GM18907 (cell line): Measurements from ENCODE around the gene C10orf90.

Experiments used
- ATAC-seq: cut with Tn5 transposase; IDR thresholded peaks from one replicate; pipeline ENCODE4 v1.9.1; 2021; ENCODE audit warnings: mild to moderate bottlenecking, moderate library complexity; ENCODE audit not compliant: unreplicated experiment

C10orf90 gene

GRCh38 chr10:126469692-126470091, 200.8 kb downstream of the C10orf90 start:
- no peak for ATAC-seq

DNA sequence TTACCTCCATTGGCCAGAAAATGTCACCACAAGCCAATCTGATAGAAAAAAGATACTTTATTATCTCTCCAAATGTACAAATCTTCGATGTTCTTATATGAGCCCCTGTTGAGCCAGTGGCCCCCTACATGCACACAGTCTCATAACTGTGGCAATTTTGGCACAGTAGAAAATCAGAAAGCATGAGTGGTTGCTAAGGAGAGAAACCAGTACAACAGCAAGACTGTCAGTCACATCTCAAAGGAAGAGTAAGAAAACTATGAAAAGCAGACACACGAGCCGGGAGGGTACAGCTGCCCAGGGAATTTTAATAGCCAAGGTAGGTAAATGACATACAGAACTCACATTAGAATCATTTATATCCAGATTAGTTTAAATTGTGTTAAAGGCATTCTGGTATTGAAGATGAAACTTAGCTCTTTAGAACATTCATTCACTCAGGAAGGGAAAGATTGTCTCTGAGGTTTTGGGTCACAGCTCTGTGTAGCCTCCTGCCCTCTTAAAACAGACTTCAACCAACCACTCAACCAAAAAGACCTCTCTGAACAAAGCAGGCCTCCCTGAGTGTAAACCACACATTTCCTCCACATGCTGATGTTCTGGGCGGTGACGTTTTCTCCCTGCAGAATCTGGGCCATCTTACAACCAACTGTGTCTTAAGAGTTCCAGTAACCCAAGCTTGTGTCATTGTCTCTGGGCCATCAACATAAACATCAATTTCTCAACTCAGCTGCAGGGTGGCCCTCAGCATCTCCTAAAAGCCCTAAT, 201.4 kb downstream of the C10orf90 start:
- ATAC-seq: peak; percentile 51

GRCh38 chr10:126468467-126468866, 202.0 kb downstream of the C10orf90 start:
- ATAC-seq: no peak

- ATAC-seq: no peak
Measured at GRCh38 chr10:126465771-126466170, 204.7 kb downstream of the C10orf90 start.

- ATAC-seq: no peak
Measured at GRCh38 chr10:126463286-126463685, 207.2 kb downstream of the C10orf90 start.

GRCh38 chr10:126461289-126461940, 209.1 kb downstream of the C10orf90 start:
- no peak for ATAC-seq

DNA sequence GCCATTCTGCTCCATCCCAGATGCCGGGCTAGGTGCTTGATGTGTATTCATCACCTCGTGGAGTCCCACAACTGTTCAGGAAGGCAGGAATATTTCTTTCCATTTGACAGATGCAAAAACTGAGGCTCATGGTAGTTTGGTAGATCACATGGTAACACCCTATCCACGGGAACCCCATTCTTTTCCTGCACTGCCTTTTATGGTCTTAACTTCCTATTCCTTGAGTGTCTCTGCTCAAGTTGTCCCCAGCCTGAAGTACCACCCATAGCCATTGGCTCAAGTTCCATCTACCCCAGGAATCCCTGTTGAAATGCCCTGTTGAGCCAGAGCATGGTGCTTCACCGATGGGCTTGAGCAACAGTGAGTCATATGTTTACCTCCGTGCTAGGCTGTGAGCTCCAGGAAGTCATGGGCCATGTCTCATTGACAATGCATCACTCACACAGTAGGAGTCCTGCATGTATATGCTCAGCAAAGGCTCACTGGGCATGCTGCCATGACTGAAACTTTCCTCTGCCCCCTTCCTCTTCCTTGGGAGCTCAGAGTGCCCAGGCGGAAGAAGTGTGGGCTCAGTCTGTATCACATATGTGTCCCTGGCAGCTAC, 210.5 kb downstream of the C10orf90 start:
- ATAC-seq: no peak

DNA sequence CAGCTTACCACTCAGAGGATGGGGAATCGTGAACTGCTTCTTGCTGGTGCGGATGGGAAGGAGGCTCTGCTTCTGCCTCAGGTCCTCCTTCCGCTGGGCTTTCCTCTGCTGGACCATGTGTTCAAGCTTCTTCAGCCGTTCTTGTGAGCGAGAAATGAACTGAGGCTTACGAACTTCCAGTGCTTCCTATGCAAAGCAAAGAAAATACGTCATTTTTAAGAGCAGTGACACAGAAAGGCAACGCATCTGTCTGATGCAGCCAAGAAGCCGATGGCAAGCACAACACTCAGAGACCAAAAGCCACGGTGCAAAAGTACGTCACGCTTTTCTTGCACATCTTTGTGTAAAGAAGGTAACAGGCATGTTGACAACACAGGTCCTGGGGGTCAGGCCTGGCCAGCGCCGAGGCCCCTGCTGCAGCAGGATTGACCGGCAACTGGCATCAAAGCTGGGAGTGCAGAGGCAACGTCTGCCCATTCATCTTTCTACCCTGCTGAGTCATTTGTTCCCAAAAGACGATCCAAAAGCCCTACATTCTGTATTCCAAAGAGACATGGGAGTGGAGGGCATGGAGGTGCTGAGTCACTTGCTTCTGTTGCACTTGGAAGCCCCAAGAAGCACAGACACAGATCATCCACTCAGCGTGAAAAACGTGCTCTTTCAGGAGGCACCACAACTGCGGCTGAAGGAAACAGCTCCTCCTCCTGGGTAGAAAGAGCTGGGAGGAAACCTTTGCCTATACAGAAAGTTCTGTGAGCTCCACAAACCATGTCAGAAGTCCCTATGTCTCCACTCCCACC, 211.3 kb downstream of the C10orf90 start:
- no peak for ATAC-seq

DNA sequence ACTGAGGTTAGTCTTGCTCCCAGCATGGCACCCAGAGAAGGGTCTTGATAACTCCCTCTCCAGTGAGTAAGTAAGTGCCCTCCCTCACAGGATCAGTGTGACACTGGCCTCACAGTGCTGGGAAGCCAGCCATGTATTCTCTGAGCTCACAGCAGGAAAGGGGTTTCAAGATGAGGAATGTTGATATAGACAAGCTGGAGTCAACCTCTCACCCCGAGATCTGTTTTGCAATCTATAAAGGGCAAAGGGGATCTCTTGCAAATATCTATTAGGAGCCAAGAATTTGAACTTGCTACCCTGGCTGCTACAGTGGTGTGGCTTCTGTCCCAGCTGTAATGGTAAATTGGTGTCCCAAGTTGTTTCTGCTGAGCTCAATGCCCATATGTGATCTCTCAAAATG, 212.0 kb downstream of the C10orf90 start:
- ATAC-seq: no peak

GRCh38 chr10:126456632-126457031, 213.9 kb downstream of the C10orf90 start:
- ATAC-seq: no peak

DNA sequence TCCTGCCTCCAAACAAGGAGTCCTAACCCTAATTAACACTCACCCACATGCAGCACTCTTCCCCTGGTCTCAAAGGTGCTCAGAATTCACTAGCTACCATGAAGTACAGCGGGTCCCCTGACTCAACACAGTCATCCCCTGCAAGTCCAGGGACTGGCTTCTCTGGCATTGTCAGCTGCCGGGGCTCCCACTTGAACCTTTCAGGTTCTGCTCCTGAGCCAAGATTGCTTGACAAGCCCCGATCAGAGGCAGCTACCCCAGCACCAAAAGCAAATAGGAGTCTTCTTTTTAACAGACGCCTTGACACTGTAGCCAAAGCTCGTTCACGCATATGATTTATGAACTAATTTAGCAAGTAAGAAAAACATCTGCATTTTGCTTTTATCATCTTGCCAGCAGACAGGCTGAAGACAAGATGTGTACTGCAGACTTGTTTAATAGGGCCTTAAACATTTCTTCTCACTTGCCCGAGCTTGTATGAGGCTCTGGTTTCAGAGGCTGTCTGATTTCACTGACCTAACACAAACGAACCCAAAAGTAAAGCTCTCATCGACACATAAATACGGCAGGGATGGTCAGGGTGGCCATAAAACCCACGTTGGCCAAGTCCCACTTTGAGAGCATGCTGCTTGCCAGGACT, 214.6 kb downstream of the C10orf90 start:
- no peak for ATAC-seq

GRCh38 chr10:126455036-126455765, 215.3 kb downstream of the C10orf90 start:
- ATAC-seq: no peak

DNA sequence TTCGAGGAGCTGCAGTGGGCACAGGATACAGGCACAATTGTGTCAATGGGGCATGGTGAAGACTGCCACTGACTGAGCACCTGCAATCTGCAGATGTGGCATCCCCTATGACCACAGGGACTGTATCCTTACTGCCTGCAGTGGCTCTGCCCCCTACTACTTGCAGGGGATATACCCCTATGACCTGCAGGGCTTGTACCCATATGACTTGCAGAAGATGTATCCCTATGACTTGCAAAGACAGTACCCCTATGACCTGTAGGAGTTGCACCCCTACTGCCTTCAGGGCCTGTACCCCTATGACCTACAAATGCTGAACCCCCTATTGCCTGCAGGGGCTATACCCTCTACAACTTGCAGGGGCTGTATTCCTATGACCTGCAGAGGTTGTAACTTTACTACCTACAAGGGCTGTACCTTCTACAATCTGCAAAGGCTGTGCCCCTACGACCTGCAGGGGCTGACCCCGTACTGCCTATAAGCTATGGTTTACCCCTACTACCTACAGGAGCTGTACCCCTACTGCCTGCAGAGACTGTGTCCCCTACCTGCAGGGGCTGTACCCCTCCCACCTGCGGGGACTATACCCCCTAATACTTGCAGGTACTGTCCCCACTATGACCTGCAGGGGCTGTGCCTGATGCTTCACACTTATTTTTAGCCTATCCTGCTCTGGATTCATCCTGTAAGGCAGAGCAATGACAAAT, 216.3 kb downstream of the C10orf90 start:
- ATAC-seq: no peak

DNA sequence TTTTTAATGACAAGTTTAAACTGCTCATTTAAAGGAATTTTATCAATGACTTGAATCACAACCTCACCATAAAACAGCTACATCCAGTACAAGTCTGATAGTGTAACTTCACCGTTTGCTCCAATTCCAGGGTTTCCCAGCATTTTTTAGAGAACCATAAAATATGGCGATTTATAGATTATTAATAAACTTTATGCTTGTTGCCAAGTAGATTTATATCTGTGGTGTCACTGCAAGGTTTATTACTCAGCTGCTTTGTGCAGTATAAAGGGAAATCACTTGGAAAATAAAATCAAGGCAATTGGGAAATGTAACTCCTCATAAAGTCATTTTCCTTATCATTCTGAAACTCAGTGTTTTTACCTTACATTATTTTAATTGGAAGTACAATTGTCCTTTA, 218.2 kb downstream of the C10orf90 start:
- ATAC-seq: no peak

- no peak for ATAC-seq
Measured at GRCh38 chr10:126448091-126448490, 222.4 kb downstream of the C10orf90 start.

DNA sequence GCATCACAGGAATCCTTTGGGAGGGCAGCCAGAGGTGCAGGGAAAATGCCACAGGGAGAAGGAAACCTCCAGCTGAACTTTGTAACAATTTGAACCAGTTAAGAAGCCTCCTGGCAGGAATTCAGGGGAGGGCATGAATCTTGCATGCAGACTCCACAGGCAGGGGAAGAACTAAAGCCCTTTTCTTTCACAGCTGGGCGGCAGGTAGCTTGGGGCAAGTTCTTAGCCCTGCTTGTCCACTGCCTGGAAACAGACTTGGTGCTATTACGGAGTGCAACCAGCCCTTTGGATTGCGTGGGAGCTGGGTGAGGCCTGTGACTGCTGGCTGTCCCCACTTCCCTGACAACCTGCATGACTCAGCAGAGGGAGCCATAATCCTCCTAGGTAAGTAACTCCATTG, 230.6 kb downstream of the C10orf90 start:
- ATAC-seq: no peak

DNA sequence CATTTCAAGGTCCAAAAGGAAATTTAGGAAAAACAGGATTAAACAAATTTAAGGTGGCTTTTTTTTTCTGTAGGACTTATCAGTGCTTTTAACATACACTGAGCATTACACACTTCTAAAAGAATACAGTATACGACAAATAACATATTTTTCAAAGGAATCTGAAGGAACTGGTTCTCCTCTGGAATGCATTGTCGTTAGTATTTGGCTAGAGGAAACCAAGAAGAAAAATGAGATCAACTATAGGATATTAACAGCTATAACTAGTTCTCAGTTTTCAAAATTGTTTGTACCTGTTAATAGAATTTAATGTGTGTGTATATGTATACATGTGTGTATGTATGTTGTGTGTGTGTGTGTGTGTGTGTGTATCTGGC, 232.1 kb downstream of the C10orf90 start:
- no peak for ATAC-seq

GRCh38 chr10:126437635-126438406, 232.7 kb downstream of the C10orf90 start:
- no peak for ATAC-seq

GRCh38 chr10:126434235-126434634, 236.3 kb downstream of the C10orf90 start:
- no peak for ATAC-seq
